MM.1S (cell line): ENCODE results near the gene CPEB3.
A peak's percentile ranks its signal among the peaks of the same experiment; 100 is the strongest.

Source experiments
- DNase-seq: peaks from one replicate; pipeline ENCODE4 v3.0.0-alpha.2; 2015
- H2AFZ ChIP-seq: fragments of 300-600 bp; sonication (generic); 2 replicates; pipeline ENCODE4 v1.6.0; 2016; ENCODE audit warnings: antibody characterized with exemption, low read length
- H3F3A ChIP-seq: fragments of 300-600 bp; sonication (generic); 2 replicates; pipeline ENCODE4 v1.6.1; 2016; ENCODE audit warnings: mild to moderate bottlenecking, antibody characterized with exemption, low read length, moderate library complexity, mixed read lengths; ENCODE audit not compliant: insufficient read depth
- H3K27ac ChIP-seq: fragments of 300-600 bp; sonication (generic); 2 replicates; pipeline ENCODE4 v1.5.1; 2016; ENCODE audit warnings: mild to moderate bottlenecking, low read length
- H3K27me3 ChIP-seq: fragments of 300-600 bp; sonication (generic); replicated peaks from 2 replicates; pipeline ENCODE4 v1.6.0; 2016; ENCODE audit warnings: low read length; ENCODE audit not compliant: insufficient read depth
- H3K36me3 ChIP-seq: fragments of 300-600 bp; sonication (generic); replicated peaks from 2 replicates; pipeline ENCODE4 v1.6.1; 2016; ENCODE audit warnings: mild to moderate bottlenecking, low read length, mixed read lengths; ENCODE audit not compliant: insufficient read depth
- H3K4me1 ChIP-seq: fragments of 300-600 bp; sonication (generic); 2 replicates; pipeline ENCODE4 v1.6.1; 2016; ENCODE audit warnings: low read length, mixed read lengths
- H3K4me2 ChIP-seq: fragments of 300-600 bp; sonication (generic); 2 replicates; pipeline ENCODE4 v1.6.0; 2016; ENCODE audit warnings: low read depth, low read length
- H3K4me3 ChIP-seq: fragments of 300-600 bp; sonication (generic); 2 replicates; pipeline ENCODE4 v1.5.1; 2016; ENCODE audit warnings: low read length, mixed read lengths
- H3K79me2 ChIP-seq: fragments of 300-600 bp; sonication (generic); 2 replicates; pipeline ENCODE4 v1.6.1; 2016; ENCODE audit warnings: mixed run types, low read length, mixed read lengths
- H3K9ac ChIP-seq: fragments of 300-600 bp; sonication (generic); 2 replicates; pipeline ENCODE4 v1.6.1; 2016; ENCODE audit warnings: low read length, mixed read lengths
- H3K9me2 ChIP-seq: fragments of 300-600 bp; sonication (generic); replicated peaks from 2 replicates; pipeline ENCODE4 v1.6.1; 2016; ENCODE audit warnings: mild to moderate bottlenecking, low read length, mixed read lengths; ENCODE audit not compliant: insufficient read depth
- H3K9me3 ChIP-seq: fragments of 300-600 bp; sonication (generic); replicated peaks from 2 replicates; pipeline ENCODE4 v1.6.1; 2016; ENCODE audit warnings: mild to moderate bottlenecking, low read length, mixed read lengths; ENCODE audit not compliant: insufficient read depth
- H4K20me1 ChIP-seq: fragments of 300-600 bp; sonication (generic); 2 replicates; pipeline ENCODE4 v1.6.1; 2016; ENCODE audit warnings: mild to moderate bottlenecking, low read length, moderate library complexity, mixed read lengths; ENCODE audit not compliant: insufficient read depth
- EZH2 ChIP-seq: fragments of 300-600 bp; sonication (generic); optimal IDR thresholded peaks from 2 replicates; pipeline ENCODE3; 2017; ENCODE audit warnings: low read depth, mild to moderate bottlenecking, antibody characterized with exemption, low read length, mixed read lengths
- EZH2phosphoT487 ChIP-seq: fragments of 300-600 bp; sonication (generic); IDR thresholded peaks from 2 replicates; pipeline ENCODE4 v1.6.1; 2018; ENCODE audit warnings: antibody characterized with exemption, low read length
- TF ChIP-seq, protein P1 (sequence below): fragments of 300-600 bp; sonication (generic); IDR thresholded peaks from 2 replicates; pipeline ENCODE4 v1.5.1; 2016; ENCODE audit warnings: antibody characterized with exemption, low read length, mixed read lengths

The CPEB3 gene

DNA sequence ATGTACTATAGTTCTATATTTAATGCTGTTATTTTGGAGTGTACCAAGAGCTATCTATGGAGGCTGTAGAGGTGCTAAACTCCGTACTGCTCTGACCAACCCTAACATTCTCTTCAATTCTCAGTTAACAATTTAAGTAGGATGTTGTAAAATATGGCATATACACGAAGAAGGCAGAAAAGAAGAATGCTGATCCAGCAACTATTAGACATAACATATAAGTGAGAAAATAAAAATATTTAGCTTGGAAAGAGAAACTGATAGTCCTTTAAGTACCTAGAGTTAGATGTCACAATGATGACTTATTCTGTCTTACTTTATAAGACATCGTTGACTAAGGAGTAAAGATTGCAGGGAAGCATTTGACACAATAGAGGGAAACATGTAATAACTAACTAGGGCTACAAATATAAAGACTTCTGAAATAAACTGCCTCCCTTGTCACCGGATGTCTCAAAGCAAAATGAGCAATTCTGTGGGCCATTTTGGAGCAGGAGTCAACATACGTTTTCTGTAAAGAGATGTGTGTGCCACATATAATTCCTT, 159.5 kb downstream of the CPEB3 start:
- H3K4me1 ChIP-seq, result no peaks in the 10 kb centered on the region
- no peak for DNase-seq
- H3K79me2 ChIP-seq, result peaks cover 3% of the 10 kb centered on the region; the same call in 1 of the 2 replicates
- H4K20me1 ChIP-seq, result no peaks in the 10 kb centered on the region
- H3K4me2 ChIP-seq, result no peak overlapping the region
- no peaks in the 10 kb centered on the region for H3K36me3 ChIP-seq
- H3K9me3 ChIP-seq, result no peaks in the 10 kb centered on the region
- H3K27me3 ChIP-seq, result no peaks in the 10 kb centered on the region
- H3K27ac ChIP-seq, result no peak overlapping the region
- no peak for TF ChIP-seq EZH2
- H3K4me3 ChIP-seq, result no peak overlapping the region
- H3F3A ChIP-seq, result no peaks in the 10 kb centered on the region
- H2AFZ ChIP-seq, result no peak overlapping the region
- H3K9ac ChIP-seq, result no peak overlapping the region
- H3K9me2 ChIP-seq, result no peaks in the 10 kb centered on the region

DNA sequence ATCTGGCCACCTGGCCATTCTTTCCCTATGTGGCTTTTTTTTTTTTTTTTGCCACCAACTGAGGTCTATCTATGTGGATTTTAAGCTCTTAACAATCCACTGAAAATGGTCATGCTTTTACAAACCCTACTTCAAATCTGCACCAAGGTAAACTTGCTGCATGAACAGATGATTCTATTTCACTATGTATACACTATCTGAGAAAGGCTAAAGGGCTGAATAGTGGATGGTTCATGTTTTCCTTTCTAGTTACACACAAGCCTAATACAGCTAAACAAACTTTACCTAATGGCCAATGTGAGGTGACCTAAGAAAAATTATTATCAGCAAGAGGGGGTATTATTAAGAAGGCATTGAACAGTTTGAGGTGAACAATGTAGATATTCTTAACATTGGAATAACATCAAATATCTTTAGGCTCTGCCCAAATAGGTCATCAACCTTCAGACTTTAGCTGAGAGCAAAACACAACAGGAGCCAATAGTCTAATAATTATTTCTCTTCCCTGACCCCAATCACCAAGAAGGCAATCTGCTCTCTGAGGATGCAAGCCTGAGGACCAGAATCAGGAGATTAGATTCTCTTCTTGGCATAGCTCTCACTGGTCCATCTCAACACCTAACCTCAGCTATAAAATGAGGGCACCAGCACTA, 160.1 kb downstream of the CPEB3 start:
- H3K36me3 ChIP-seq, result no peaks in the 10 kb centered on the region
- H2AFZ ChIP-seq, result no peak overlapping the region
- TF ChIP-seq EZH2phosphoT487 (no peak), EZH2 (no peak)
- TF ChIP-seq, protein P1, sequence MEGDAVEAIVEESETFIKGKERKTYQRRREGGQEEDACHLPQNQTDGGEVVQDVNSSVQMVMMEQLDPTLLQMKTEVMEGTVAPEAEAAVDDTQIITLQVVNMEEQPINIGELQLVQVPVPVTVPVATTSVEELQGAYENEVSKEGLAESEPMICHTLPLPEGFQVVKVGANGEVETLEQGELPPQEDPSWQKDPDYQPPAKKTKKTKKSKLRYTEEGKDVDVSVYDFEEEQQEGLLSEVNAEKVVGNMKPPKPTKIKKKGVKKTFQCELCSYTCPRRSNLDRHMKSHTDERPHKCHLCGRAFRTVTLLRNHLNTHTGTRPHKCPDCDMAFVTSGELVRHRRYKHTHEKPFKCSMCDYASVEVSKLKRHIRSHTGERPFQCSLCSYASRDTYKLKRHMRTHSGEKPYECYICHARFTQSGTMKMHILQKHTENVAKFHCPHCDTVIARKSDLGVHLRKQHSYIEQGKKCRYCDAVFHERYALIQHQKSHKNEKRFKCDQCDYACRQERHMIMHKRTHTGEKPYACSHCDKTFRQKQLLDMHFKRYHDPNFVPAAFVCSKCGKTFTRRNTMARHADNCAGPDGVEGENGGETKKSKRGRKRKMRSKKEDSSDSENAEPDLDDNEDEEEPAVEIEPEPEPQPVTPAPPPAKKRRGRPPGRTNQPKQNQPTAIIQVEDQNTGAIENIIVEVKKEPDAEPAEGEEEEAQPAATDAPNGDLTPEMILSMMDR, result no peak
- no peaks in the 10 kb centered on the region for H3K27me3 ChIP-seq
- H3K4me1 ChIP-seq, result no peaks in the 10 kb centered on the region
- no peaks in the 10 kb centered on the region for H4K20me1 ChIP-seq
- peaks cover 9% of the 10 kb centered on the region; the same call in 1 of the 2 replicates for H3K79me2 ChIP-seq
- H3K9ac ChIP-seq, result no peak overlapping the region
- no peak overlapping the region for H3K4me2 ChIP-seq
- no peak overlapping the region for H3K4me3 ChIP-seq
- no peaks in the 10 kb centered on the region for H3F3A ChIP-seq
- no peaks in the 10 kb centered on the region for H3K9me2 ChIP-seq
- H3K9me3 ChIP-seq, result no peaks in the 10 kb centered on the region
- H3K27ac ChIP-seq, result no peak overlapping the region
- DNase-seq, result no peak

DNA sequence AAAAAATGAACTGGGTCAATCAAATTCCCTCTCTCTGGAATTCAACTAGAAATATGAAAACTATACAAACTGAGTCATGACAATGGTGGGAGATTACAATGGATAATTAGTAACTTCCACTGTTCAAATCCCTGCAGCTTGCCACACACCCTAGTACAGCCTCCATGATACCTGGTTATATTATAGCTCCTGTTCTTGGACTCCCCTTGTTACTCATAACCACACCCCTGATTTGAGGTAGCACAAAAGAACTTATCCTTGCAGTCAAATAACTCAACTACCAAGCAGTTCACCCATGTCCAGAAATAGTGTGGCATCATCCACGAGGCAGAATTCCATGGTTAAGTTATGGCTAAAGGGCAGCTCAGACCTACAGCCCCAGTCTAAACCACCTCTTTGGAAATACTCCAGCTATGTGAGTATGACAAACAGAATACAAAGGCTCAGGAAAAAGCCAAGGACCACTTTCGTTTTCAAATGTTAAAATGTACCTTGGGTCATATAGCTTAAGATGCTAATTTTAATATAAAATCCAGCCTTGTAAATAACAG, 164.7 kb downstream of the CPEB3 start:
- Histone ChIP-seq H3K27ac (no peak overlapping the region), H3K9me2 (no peaks in the 10 kb centered on the region), H4K20me1 (no peaks in the 10 kb centered on the region), H3K4me1 (no peaks in the 10 kb centered on the region), H2AFZ (no peak overlapping the region), H3K4me2 (no peak overlapping the region), H3F3A (no peaks in the 10 kb centered on the region), H3K79me2 (0 out of 2 replicates have a peak, but pooled peaks cover 9% of the 10 kb centered on the region), H3K36me3 (no peaks in the 10 kb centered on the region), H3K4me3 (no peak overlapping the region), H3K27me3 (no peaks in the 10 kb centered on the region), H3K9me3 (no peaks in the 10 kb centered on the region), H3K9ac (no peak overlapping the region)
- TF ChIP-seq, protein P1, result no peak
- no peak for TF ChIP-seq EZH2
- TF ChIP-seq EZH2phosphoT487, result no peak
- no peak for DNase-seq

DNA sequence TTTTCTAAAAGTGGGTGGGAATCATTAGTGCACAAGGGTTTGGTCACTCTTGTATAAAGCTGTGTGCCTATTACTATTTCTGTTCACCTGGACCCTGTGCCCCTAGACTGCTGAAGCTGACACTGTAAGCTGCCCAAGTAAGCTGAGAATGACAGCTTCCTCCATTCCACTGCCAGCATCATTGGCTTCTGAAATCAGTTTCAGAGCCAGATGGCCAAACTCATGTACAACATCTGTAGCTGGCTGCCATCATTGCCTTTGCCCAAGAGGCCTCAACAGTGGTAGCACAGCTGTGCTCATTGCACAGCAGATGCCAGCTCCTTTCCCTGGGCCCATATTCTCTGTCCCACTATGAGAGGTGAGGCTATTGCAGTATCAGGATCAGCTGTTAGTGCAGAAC, 165.7 kb downstream of the CPEB3 start:
- TF ChIP-seq, protein P1, result no peak
- TF ChIP-seq EZH2phosphoT487 (no peak), EZH2 (no peak)
- H3K4me2 ChIP-seq, result no peak overlapping the region
- H3K9me2 ChIP-seq, result no peaks in the 10 kb centered on the region
- no peak overlapping the region for H3K27ac ChIP-seq
- H3K4me3 ChIP-seq, result no peak overlapping the region
- H3K9me3 ChIP-seq, result no peaks in the 10 kb centered on the region
- H3K4me1 ChIP-seq, result no peaks in the 10 kb centered on the region
- H4K20me1 ChIP-seq, result no peaks in the 10 kb centered on the region
- no peaks in the 10 kb centered on the region for H3K27me3 ChIP-seq
- 0 out of 2 replicates have a peak, but pooled peaks cover 9% of the 10 kb centered on the region for H3K79me2 ChIP-seq
- H2AFZ ChIP-seq, result no peak overlapping the region
- no peaks in the 10 kb centered on the region for H3K36me3 ChIP-seq
- no peaks in the 10 kb centered on the region for H3F3A ChIP-seq
- peak; percentile 24 for DNase-seq
- no peak overlapping the region for H3K9ac ChIP-seq
